K562 (cell line): ENCODE data around the gene RAB4B. TPM values are rescaled to one million over a fixed set of nuclear protein-coding genes. Genes with fewer than 3 reads are reported as not detected.

Experiments used
- polyA plus RNA-seq, 8 experiments: library from polyadenylated mRNA; depleted of rRNA in 4 of 8; stranded (reverse) in 5 of 8; unstranded in 3 of 8; fragments of >200 nt; fragmentation: Nextera tagmentation in 2 of 8; fragmentation: Illumina TruSeq in 1 of 8; extraction: Ambion mirVana in 2 of 8; extraction: Trizol in 1 of 8; gene quantifications; 2 replicates each; pipeline versions ENCODE4 v1.2.1 to v1.2.3, GENCODE V29; 2011 to 2014; ENCODE audit warnings: inconsistent platforms in 1 of 8, missing spikeins in 1 of 8
- total RNA-seq, 7 experiments: library from RNA; depleted of rRNA in 6 of 7; stranded (reverse); fragments of >200 nt in 6 of 7; fragmentation: Illumina TruSeq in 2 of 7; extraction: Trizol in 2 of 7; gene quantifications; 2 replicates each; pipeline versions ENCODE4 v1.2.1 to v1.2.3, GENCODE V29; 2011 to 2021; ENCODE audit warnings: low replicate concordance in 1 of 7
- TF ChIP-seq, protein P1 (sequence below), 3 experiments: IDR thresholded peaks in 2 of 3; conservative IDR thresholded peaks in 1 of 3; 2 replicates each; pipeline ENCODE4 v1.5.1; 2011 to 2012; ENCODE audit warnings: low read length in 3 of 3, mild to moderate bottlenecking in 3 of 3, control low read depth in 2 of 3, improper control_type of control experiment in 1 of 3, inconsistent platforms in 1 of 3, low read depth in 1 of 3, mixed read lengths in 1 of 3, moderate library complexity in 1 of 3; ENCODE audit not compliant: insufficient read depth in 2 of 3
- TF ChIP-seq, protein P2 (sequence below), 2 experiments: fragments of 450-650 bp; formaldehyde crosslinking in 1 of 2; IDR thresholded peaks; 2 replicates each; pipeline versions ENCODE4 v1.4.0 to v1.6.1; 2014 to 2020; ENCODE audit warnings: mild to moderate bottlenecking in 2 of 2, borderline replicate concordance in 1 of 2, low read depth in 1 of 2
- TF ChIP-seq, protein P3 (sequence below), 2 experiments: fragments of 450-650 bp; conservative IDR thresholded peaks; 2 replicates each; pipeline ENCODE4 v1.6.1; 2017; ENCODE audit warnings: mild to moderate bottlenecking in 2 of 2, moderate library complexity in 2 of 2

RAB4B gene
- total and polyA plus RNA-seq, 9 of the 15 experiments (the other 6 are each of a cell fraction or from before 2014, with no cell fraction given), result 0.28 to 20.4 (median 9.0) TPM

DNA sequence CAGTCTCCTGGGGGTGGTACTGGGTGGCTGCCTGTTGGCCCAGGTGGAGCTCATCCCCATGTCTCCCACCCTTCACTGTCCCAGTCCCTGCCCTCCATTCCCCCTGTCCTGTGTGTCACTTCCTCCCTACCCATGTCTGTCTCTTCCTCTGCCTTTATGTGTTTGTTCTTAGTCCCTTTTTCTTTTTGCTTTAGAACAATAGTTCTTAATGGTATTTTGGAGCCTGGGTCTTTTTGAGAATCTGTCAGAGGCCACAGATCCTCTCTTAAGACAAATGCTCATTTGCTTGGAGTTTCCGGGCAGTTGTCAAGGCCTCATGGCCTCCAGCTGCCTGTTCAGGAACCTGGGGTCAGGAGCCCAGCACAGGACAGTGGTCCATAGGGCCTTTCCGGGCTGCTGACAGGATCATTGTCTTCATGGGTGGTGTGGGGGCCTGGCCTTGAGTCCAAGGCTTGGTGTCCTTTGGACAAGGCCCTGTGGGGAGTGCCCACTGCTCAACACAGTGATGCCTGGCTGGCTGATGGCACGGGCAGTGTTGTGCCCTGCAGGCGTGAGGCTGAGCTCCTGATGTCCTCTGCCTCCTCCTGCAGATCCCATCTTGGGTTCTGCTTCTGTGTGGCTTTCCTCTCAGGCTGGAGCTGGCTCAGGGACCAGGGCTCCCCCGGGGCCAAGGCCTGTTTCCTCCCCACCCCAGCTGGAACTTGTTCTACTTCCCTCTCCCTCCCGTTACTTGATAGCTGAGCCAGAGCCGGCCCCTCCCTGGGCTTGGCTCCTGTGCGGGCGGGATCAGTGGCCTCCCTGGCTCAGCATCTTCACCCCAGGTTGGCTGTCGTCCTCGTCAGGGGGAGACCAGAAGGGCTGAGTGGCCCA lies 24.5 kb downstream of the RAB4B start (continued):
- TF ChIP-seq, protein P1, sequence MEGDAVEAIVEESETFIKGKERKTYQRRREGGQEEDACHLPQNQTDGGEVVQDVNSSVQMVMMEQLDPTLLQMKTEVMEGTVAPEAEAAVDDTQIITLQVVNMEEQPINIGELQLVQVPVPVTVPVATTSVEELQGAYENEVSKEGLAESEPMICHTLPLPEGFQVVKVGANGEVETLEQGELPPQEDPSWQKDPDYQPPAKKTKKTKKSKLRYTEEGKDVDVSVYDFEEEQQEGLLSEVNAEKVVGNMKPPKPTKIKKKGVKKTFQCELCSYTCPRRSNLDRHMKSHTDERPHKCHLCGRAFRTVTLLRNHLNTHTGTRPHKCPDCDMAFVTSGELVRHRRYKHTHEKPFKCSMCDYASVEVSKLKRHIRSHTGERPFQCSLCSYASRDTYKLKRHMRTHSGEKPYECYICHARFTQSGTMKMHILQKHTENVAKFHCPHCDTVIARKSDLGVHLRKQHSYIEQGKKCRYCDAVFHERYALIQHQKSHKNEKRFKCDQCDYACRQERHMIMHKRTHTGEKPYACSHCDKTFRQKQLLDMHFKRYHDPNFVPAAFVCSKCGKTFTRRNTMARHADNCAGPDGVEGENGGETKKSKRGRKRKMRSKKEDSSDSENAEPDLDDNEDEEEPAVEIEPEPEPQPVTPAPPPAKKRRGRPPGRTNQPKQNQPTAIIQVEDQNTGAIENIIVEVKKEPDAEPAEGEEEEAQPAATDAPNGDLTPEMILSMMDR (IDR thresholded peaks at IDR 0.05 in 2 of 3, conservative IDR thresholded peaks at IDR 0.05 in 1 of 3; ENCODE audit: insufficient read depth in 2 of 3, low read depth in 1 of 3, low read length in 3 of 3), result no peak
- TF ChIP-seq, protein P2, sequence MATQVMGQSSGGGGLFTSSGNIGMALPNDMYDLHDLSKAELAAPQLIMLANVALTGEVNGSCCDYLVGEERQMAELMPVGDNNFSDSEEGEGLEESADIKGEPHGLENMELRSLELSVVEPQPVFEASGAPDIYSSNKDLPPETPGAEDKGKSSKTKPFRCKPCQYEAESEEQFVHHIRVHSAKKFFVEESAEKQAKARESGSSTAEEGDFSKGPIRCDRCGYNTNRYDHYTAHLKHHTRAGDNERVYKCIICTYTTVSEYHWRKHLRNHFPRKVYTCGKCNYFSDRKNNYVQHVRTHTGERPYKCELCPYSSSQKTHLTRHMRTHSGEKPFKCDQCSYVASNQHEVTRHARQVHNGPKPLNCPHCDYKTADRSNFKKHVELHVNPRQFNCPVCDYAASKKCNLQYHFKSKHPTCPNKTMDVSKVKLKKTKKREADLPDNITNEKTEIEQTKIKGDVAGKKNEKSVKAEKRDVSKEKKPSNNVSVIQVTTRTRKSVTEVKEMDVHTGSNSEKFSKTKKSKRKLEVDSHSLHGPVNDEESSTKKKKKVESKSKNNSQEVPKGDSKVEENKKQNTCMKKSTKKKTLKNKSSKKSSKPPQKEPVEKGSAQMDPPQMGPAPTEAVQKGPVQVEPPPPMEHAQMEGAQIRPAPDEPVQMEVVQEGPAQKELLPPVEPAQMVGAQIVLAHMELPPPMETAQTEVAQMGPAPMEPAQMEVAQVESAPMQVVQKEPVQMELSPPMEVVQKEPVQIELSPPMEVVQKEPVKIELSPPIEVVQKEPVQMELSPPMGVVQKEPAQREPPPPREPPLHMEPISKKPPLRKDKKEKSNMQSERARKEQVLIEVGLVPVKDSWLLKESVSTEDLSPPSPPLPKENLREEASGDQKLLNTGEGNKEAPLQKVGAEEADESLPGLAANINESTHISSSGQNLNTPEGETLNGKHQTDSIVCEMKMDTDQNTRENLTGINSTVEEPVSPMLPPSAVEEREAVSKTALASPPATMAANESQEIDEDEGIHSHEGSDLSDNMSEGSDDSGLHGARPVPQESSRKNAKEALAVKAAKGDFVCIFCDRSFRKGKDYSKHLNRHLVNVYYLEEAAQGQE (IDR thresholded peaks at IDR 0.05; ENCODE audit: borderline replicate concordance), result peak; percentile 49
- TF ChIP-seq, protein P2 (CRISPR knock-in tag; IDR thresholded peaks at IDR 0.05; ENCODE audit: low read depth), result no peak
- TF ChIP-seq, protein P3, sequence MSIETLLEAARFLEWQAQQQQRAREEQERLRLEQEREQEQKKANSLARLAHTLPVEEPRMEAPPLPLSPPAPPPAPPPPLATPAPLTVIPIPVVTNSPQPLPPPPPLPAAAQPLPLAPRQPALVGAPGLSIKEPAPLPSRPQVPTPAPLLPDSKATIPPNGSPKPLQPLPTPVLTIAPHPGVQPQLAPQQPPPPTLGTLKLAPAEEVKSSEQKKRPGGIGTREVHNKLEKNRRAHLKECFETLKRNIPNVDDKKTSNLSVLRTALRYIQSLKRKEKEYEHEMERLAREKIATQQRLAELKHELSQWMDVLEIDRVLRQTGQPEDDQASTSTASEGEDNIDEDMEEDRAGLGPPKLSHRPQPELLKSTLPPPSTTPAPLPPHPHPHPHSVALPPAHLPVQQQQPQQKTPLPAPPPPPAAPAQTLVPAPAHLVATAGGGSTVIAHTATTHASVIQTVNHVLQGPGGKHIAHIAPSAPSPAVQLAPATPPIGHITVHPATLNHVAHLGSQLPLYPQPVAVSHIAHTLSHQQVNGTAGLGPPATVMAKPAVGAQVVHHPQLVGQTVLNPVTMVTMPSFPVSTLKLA (conservative IDR thresholded peaks at IDR 0.05), result 0 out of 4 replicates have a peak, but pooled peaks of 1 of the 2 experiments have one; percentile 13
